ENCODE measurements around the gene KRT6A.
A peak's percentile ranks its signal among the peaks of the same experiment; 100 is the strongest.

The KRT6A gene

DNA sequence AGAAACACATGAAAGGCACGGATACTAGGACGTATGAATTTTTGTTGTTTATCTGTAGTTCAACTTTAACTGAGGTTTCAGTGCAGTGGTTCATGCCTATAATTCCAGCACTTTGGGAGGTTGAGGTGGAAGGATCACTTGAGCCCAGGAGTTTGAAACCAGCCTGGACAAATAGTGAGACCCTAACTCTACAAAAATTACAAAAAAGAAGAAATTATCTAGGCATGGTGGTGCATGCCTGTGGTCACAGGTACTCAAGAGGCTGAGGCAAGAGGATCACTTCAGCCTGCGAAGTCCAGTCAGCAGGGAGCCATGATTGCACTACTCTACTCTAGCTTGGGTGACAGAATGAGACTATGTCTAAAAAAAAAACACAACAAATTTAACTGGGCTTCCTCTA is 49.1 kb downstream of the KRT6A start:
- no peak for DNase-seq (ENCODE audit: low read depth, low spot score)
- no peak for TF ChIP-seq CTCF (IDR thresholded peaks at IDR 0.05; ENCODE audit: low read depth, low read length)
- in situ Hi-C loops (cut with HindIII; ENCODE audit: low sequenced_read_pairs) = no loop called here
- H3K4me3 ChIP-seq (ENCODE audit: low read depth, low read length) = no peak overlapping the region

GRCh38 chr12:52442600-52443061 is 50.4 kb downstream of the KRT6A start:
- in situ Hi-C loops (cut with HindIII; ENCODE audit: low sequenced_read_pairs) = no loop called here
- peak; percentile 67 for DNase-seq (ENCODE audit: low read depth, low spot score)
- H3K4me3 ChIP-seq (ENCODE audit: low read depth, low read length) = no peak overlapping the region
- TF ChIP-seq CTCF (IDR thresholded peaks at IDR 0.05; ENCODE audit: low read depth, low read length) = peak; percentile 23

- TF ChIP-seq CTCF (IDR thresholded peaks at IDR 0.05; ENCODE audit: low read depth, low read length) = no peak
- DNase-seq (ENCODE audit: low read depth, low spot score) = peak; percentile 9
- no peak overlapping the region for H3K4me3 ChIP-seq (ENCODE audit: low read depth, low read length)
- in situ Hi-C loops (cut with HindIII; ENCODE audit: low sequenced_read_pairs) = no loop called here
Observed at GRCh38 chr12:52441320-52441911, 51.6 kb downstream of the KRT6A start.

GRCh38 chr12:52440821-52441319 is 52.2 kb downstream of the KRT6A start:
- H3K4me3 ChIP-seq (ENCODE audit: low read depth, low read length) = no peak overlapping the region
- in situ Hi-C loops (cut with HindIII; ENCODE audit: low sequenced_read_pairs) = no loop called here
- TF ChIP-seq CTCF (IDR thresholded peaks at IDR 0.05; ENCODE audit: low read depth, low read length) = no peak
- DNase-seq (ENCODE audit: low read depth, low spot score) = peak; percentile 33

DNA sequence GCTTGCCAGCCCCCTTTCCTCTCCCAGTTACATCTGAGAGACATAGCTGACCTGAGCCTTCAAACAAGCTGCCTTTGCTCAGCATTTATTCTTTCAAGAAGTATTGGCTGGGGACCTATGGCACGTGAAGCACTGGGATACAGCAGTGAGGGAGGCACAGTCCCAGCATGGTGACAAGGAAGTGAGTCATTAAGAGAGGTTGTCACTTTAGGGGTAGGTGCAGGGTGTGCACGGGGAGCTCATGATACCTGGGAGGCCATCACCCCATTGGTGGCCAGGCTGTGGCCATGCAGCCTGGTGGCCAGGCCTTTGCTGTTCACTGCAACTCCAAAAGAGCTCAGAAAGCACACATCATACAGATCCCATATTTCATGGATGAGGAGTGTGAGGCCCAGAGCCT is 53.2 kb downstream of the KRT6A start:
- in situ Hi-C loops (cut with HindIII; ENCODE audit: low sequenced_read_pairs) = no loop called here
- TF ChIP-seq CTCF (IDR thresholded peaks at IDR 0.05; ENCODE audit: low read depth, low read length) = no peak
- no peak overlapping the region for H3K4me3 ChIP-seq (ENCODE audit: low read depth, low read length)
- no peak for DNase-seq (ENCODE audit: low read depth, low spot score)

DNA sequence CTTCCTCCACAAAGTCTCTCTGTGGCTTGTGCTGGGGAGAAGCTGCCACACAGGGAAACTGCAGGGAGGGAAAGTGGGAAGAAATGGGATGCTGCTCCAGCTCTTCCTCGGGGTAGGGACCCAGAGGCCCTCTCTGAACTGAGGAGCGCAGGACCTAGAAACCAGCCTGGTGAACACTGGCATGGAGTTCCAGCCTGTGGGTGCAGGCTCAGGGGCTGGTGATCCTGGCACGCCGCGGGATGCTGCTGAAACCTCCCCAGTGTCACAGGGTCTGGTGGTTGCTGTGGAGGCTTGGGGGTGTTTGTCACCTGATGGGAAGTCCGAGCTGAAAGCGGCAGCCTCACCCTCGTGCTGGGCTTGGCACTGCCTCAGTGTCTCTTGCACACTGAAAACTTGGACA is 53.6 kb downstream of the KRT6A start:
- DNase-seq (ENCODE audit: low read depth, low spot score) = no peak
- in situ Hi-C loops (cut with HindIII; ENCODE audit: low sequenced_read_pairs) = no loop called here
- H3K4me3 ChIP-seq (ENCODE audit: low read depth, low read length) = no peak overlapping the region
- no peak for TF ChIP-seq CTCF (IDR thresholded peaks at IDR 0.05; ENCODE audit: low read depth, low read length)

Measured in astrocyte of the spinal cord (primary cell).